ENCODE measurements around the gene UNG. TPM values are rescaled to one million over a fixed set of nuclear protein-coding genes. Genes with fewer than 3 reads are reported as not detected.
A peak's percentile ranks its signal among the peaks of the same experiment; 100 is the strongest.
"Not testable (repeated sequence)": the region's sequence is repeated elsewhere in the genome, so short reads cannot be mapped to it uniquely, and the experiment has no call there.

UNG gene
- total RNA-seq (2014; rRNA removed; shearing (Covaris generic)) (209 and 278 TPM in 2 replicates), polyA plus RNA-seq (2016; fragmentation: Nextera tagmentation; extraction: Ambion mirVana) (90.5 and 94.2 TPM in 2 replicates)
- long read RNA-seq, transcript UNG-202 (6 exons, 2,130 nt) = minor isoform, 20 of 124 reads
- long read RNA-seq, transcript UNG-201 (7 exons, 2,071 nt) = major isoform, 88 of 124 reads
- long read RNA-seq, partial matches to known transcripts = 11 of 124 reads
- long read RNA-seq, other reads (novel, unspliced or antisense) = 4 of 124 reads

GRCh38 chr12:109097435-109098182 lies at the start of gene UNG:
UNG (plus strand) TSS chr12:109097597; CDS start chr12:109097680, 83 bp downstream.
- Mint-ChIP-seq H3K36me3 (ENCODE audit: low read depth) (peaks cover 49% of the 10 kb centered on the region), H3K27me3 (ENCODE audit: insufficient read depth, low read depth, poor library complexity) (peaks cover 15% of the 10 kb centered on the region), H3K4me1 (peaks cover 13% of the 10 kb centered on the region), H3K4me3 (peak within 1 kb of the TSS; percentile 91), H3K27ac (peak within 1 kb of the TSS; percentile 97), H3K9me3 (no peaks in the 10 kb centered on the region)
- Histone ChIP-seq H3K27me3 (ENCODE audit: insufficient read depth) (peaks cover 5% of the 10 kb centered on the region), H3K36me3 (ENCODE audit: insufficient read depth) (peaks cover 36% of the 10 kb centered on the region), H3K9me2 (ENCODE audit: insufficient read depth) (peaks cover 2% of the 10 kb centered on the region; the same call in 1 of the 2 replicates), H3K4me2 (peak within 1 kb of the TSS; percentile 90), H3K79me2 (replicated peaks; ENCODE audit: insufficient read depth) (peaks cover 33% of the 10 kb centered on the region), H3K4me1 (ENCODE audit: insufficient read depth) (peaks cover 9% of the 10 kb centered on the region; the same call in 1 of the 2 replicates), H3K27ac (ENCODE audit: low read depth) (peak within 1 kb of the TSS; percentile 94), H3K4me3 (peak within 1 kb of the TSS; percentile 95), H4K20me1 (replicated peaks; ENCODE audit: insufficient read depth) (peaks cover 30% of the 10 kb centered on the region), H2AFZ (peak within 1 kb of the TSS; percentile 91), H3F3A (replicated peaks; ENCODE audit: low read depth) (no peaks in the 10 kb centered on the region)
- TF ChIP-seq, protein P1, sequence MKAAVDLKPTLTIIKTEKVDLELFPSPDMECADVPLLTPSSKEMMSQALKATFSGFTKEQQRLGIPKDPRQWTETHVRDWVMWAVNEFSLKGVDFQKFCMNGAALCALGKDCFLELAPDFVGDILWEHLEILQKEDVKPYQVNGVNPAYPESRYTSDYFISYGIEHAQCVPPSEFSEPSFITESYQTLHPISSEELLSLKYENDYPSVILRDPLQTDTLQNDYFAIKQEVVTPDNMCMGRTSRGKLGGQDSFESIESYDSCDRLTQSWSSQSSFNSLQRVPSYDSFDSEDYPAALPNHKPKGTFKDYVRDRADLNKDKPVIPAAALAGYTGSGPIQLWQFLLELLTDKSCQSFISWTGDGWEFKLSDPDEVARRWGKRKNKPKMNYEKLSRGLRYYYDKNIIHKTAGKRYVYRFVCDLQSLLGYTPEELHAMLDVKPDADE (IDR thresholded peaks at IDR 0.05) = 0 out of 2 replicates have a peak, but pooled peaks have one; percentile 2
- TF ChIP-seq POLR2AphosphoS5 (IDR thresholded peaks at IDR 0.05; ENCODE audit: low read depth) (peak; percentile 77), JUNB (IDR thresholded peaks at IDR 0.05; ENCODE audit: unreplicated experiment) (no peak)
- DNase-seq (ENCODE audit: low spot score) = peak; percentile 98
- peak; percentile 91 for ATAC-seq

DNA sequence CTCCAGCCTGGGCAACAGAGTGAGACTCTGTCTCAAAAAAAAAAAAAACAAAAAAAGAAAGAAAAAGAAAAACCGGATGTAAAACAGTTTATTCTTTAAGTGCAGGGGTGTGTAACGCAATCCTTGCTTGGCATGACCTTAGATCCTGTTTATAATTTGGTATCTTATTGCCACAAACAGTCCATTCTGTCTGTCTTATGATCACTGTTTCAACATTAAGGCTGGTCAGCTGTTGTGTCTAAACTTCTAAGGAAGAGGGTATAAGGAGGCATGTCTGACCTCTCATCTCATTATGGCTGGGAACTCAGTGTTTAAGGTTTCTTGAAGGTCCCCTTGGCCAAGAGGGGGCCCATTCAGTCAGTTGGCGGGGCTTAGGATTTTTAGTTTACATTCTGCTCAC lies 48.7 kb upstream of the UNG start:
- not testable (repeated sequence) for H3K4me2 ChIP-seq; ATAC-seq; H3K4me3 Mint-ChIP-seq; H3K27ac ChIP-seq (ENCODE audit: low read depth); H3F3A ChIP-seq (replicated peaks; ENCODE audit: low read depth); H3K36me3 ChIP-seq (ENCODE audit: insufficient read depth); H3K27me3 ChIP-seq (ENCODE audit: insufficient read depth); DNase-seq (ENCODE audit: low spot score); H4K20me1 ChIP-seq (replicated peaks; ENCODE audit: insufficient read depth); H3K4me1 ChIP-seq (ENCODE audit: insufficient read depth); H3K4me3 ChIP-seq; H3K27me3 Mint-ChIP-seq (ENCODE audit: insufficient read depth, low read depth, poor library complexity); H3K4me1 Mint-ChIP-seq; H3K36me3 Mint-ChIP-seq (ENCODE audit: low read depth); H3K9me3 Mint-ChIP-seq; H2AFZ ChIP-seq; H3K27ac Mint-ChIP-seq; H3K9me2 ChIP-seq (ENCODE audit: insufficient read depth); H3K79me2 ChIP-seq (replicated peaks; ENCODE audit: insufficient read depth)

DNA sequence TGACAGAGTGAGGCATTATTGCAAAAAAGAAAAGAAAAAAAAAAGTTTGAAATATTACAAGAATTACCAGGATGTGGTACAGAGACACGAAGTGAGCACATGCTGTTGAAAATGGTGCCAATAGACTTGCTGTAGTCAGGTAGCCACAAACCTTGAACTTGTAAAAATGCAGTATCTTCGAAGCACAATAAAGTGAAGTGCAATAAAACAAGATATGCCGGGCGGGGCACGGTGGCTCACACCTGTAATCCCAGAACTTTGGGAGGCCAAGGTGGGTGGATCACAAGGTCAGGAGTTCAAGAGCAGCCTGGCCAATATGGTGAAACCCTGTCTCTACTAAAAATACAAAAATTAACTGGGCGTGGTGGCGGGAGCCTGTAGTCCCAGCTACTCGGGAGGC lies 47.6 kb upstream of the UNG start:
- H3K27ac Mint-ChIP-seq; H3K9me3 Mint-ChIP-seq; H3K36me3 Mint-ChIP-seq (ENCODE audit: low read depth); H4K20me1 ChIP-seq (replicated peaks; ENCODE audit: insufficient read depth); H3K4me3 Mint-ChIP-seq; H3K79me2 ChIP-seq (replicated peaks; ENCODE audit: insufficient read depth); DNase-seq (ENCODE audit: low spot score); H3K27ac ChIP-seq (ENCODE audit: low read depth); H3F3A ChIP-seq (replicated peaks; ENCODE audit: low read depth); H3K9me2 ChIP-seq (ENCODE audit: insufficient read depth); H3K27me3 Mint-ChIP-seq (ENCODE audit: insufficient read depth, low read depth, poor library complexity); H3K27me3 ChIP-seq (ENCODE audit: insufficient read depth); H3K36me3 ChIP-seq (ENCODE audit: insufficient read depth); H2AFZ ChIP-seq; H3K4me3 ChIP-seq; ATAC-seq; H3K4me1 ChIP-seq (ENCODE audit: insufficient read depth); H3K4me2 ChIP-seq: not testable (repeated sequence)
- H3K4me1 Mint-ChIP-seq = peaks cover 12% of the 10 kb centered on the region
